HG02970 (cell line): Measurements from ENCODE around the gene LRMDA.
"Not testable (repeated sequence)": the region's sequence is repeated elsewhere in the genome, so short reads cannot be mapped to it uniquely, and the experiment has no call there.

ENCODE experiments used
- ATAC-seq: cut with Tn5 transposase; IDR thresholded peaks from one replicate; pipeline ENCODE4 v1.9.1; 2021; ENCODE audit warnings: mild to moderate bottlenecking, moderate library complexity, moderate number of reproducible peaks; ENCODE audit not compliant: unreplicated experiment, low FRiP score

Gene LRMDA

DNA sequence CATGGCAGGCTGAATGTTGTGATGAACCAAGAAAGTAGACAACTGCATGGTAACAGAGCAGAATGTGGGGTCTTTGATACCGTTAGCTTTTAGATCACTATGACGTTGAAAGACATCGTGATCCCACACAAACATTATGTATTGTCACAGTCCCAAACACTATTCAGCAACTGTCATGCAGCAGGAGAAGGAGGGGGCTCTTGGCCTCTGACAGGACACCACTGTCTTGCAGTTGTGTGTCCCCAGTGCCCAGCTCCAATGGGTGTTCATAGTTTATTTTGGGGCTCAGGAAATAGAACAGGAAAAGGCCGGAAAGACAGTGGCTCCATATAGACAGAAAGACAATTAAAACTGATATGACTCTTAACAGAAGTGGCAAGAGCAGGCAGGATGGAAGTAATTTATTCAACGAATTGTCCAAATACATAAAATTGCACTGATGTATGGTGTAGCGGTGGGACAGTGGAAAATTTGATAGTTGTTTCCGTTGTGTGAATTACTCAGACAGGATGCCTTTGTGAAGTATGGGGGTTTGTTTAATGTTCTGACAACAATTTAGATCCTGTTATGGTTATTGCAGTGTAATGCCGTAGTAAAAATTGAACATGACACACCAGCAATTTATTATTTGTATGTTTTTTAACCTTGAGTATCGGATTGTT, 292.0 kb downstream of the LRMDA start:
- ATAC-seq, result no peak

GRCh38 chr10:75724047-75724446, 292.6 kb downstream of the LRMDA start:
- ATAC-seq, result no peak

DNA sequence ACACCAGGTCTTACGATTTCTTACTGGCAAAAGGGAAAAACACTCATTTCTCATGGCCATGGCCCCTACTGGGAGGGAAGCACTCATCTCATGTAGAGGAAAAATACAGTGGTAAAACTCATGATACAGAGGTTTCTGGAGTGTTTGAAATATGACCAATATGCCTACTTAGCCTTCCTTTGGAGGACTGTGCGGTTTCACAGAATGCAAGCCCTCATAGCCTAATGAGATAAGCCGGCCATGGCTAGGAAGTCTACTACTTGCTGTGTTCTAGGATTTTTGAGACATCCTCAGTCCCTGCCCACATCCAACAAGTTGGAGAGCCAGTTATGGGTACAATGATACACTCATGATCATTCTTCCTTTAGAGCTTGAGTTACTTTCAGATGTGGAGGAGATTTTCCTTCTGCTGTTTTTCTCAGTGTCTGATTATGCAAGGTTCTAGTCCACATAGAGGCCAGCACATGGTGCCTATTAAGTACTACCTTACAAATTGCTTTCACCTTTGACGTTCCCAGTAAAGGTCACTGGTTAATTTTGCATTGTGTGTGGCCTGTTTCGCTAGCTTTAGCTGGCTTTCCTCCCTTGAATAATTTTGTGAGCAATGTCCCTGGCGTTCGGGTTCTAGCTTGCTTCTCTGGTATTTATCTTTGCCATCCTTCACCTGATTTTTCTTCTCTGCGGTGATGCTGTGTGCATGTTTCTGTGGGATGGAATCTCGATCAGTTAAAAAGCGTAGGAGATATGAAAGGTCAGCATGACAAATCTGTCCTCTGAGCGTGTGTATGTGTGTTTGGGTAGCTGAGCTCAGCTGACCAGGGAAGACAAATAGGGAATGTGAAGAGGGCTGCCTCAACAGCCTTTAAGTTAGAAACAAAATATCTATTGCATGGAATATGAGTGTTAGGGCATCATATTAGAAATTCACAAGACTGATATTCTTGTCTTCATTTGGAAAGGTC, 295.4 kb downstream of the LRMDA start:
- no peak for ATAC-seq

DNA sequence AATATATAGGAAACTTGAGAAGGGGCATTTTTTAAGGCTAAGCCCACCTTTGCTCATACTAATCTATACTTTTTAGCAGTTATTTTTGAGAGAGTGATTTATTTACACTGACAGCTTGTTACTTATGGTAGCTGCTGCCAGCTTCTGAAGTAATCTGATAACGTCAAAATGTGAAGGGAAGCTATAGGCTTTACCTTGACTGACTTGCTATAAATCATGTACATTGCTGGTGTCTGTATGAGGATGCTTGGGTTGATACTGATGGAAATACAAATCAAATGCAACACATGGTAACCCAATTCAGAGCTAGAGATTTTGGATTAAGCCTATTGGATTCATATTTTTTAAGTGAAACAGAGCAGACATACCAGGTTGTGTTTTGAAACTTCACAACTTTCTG, 299.4 kb downstream of the LRMDA start:
- no peak for ATAC-seq

GRCh38 chr10:75733135-75733890, 301.9 kb downstream of the LRMDA start:
- ATAC-seq, result no peak

GRCh38 chr10:75736151-75736640, 304.8 kb downstream of the LRMDA start:
- no peak for ATAC-seq

DNA sequence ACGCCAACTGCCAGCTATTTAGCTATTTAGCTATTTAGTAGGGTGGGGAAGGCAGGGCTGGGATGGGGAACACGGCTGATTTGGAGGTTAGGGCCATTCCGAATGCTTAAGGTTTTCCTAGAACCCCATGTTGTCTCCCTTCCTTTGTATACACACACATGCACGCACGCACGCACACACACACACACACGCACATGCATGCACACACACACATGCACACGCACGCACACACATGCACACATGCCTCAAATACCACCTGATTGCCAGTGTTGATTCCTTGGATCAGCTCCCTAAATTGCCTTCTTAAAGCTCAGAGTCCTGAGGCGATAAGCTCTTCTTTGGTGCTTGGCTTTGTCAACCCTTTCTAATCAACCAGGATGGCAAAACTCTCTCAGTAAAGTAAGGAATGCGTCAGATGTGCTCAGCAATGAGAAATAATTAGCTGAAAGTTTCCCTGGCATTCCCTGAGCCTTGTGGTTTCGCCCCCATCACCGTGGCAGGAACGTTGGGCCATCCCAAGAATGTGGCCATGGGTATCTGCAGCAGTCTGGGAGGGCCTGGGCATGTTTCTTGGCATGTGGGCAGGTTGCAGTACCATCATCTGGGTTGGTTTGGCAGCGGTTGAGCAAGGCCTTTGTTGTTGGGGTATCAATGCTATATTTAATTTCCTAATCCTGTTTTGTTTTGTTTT, 305.6 kb downstream of the LRMDA start:
- ATAC-seq, result no peak

GRCh38 chr10:75737580-75737949, 306.1 kb downstream of the LRMDA start:
- ATAC-seq, result no peak

DNA sequence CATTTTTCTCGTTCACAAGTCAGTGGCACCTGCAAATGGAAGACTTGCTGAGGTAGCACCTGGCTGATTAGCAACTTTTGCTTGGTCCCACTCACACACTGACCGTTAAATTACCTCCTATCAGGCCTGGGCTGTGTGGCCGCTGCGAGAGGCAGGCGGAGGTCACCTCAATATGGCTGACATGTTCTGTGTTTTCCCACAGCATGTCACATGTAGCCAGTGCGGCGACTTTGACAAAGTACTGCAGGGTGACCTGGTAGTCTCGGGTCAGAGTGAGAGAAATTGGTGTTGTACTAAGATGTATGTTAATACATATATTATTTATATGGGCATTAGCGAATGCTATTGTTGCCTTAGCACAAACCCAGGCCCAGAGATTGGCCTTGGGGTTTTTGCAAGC, 307.5 kb downstream of the LRMDA start:
- no peak for ATAC-seq

- ATAC-seq, result no peak
Observed at GRCh38 chr10:75739414-75740143, 308.2 kb downstream of the LRMDA start.

GRCh38 chr10:75740541-75740940, 309.1 kb downstream of the LRMDA start:
- no peak for ATAC-seq

DNA sequence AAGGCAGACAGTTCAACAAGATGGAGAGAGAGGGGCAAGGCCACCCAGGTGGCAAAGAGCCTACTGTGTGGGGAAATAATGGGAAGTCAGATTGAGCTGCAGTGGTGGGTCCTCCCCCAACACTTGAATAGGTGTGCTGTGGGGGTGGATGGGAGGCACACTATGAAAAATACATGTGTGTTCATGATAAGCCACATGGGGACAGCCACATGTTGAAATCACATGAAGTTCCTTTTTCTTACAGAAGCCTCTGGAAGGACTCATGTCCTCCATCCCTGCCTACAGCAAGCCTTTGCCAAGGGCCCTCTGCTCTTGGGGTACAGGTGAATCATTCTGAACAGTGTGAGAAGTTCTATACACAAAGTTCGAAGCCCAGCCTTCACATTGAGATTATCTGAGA, 310.9 kb downstream of the LRMDA start:
- ATAC-seq, result no peak

DNA sequence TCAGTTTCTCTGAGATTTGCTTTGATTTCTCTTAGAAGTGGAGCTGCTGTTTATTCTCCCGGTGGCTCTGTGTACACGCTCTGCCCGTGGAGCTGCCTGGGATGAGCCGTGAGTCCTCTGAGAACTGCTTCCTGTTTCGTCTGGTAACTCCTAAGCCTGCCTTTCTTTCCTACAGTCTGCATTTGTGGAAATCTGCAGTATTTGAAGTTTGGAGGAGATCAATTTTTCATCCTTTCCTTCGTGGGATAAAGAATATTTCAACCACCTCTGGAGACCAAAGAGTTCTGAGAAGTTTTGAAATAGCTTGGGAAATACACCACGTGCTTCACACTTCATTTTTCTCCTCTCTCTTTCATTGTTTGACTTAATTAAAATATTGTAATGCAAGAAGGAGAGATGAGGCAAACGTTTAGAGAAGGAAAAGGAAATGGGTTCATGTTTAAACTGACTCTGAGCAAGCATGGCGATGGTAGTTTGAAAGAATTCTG, 311.9 kb downstream of the LRMDA start:
- no peak for ATAC-seq

GRCh38 chr10:75744261-75744660, 312.8 kb downstream of the LRMDA start:
- ATAC-seq, result no peak

- no peak for ATAC-seq
Observed at GRCh38 chr10:75746356-75746755, 314.9 kb downstream of the LRMDA start.

GRCh38 chr10:75750093-75750875, 318.9 kb downstream of the LRMDA start:
- not testable (repeated sequence) for ATAC-seq

- ATAC-seq, result no peak
Observed at GRCh38 chr10:75751232-75751631, 319.8 kb downstream of the LRMDA start.

- ATAC-seq, result no peak
Observed at GRCh38 chr10:75753621-75754020, 322.2 kb downstream of the LRMDA start.
